Measurements from ENCODE around the gene ST6GALNAC3. TPM values are rescaled to one million over a fixed set of nuclear protein-coding genes. Genes with fewer than 3 reads are reported as not detected.

Gene ST6GALNAC3
- total RNA-seq, 2 donors from 2014 or later, result 2.5 to 5.7 TPM

GRCh38 chr1:76070538-76070937, 4.0 kb upstream of the ST6GALNAC3 start:
- Histone ChIP-seq H3K4me3 (no peak overlapping the region), H3K4me1 (peaks cover 3% of the 10 kb centered on the region), H3K9me3 (no peaks in the 10 kb centered on the region), H3K27me3 (no peaks in the 10 kb centered on the region), H3K36me3 (no peaks in the 10 kb centered on the region), H3K9ac (ENCODE audit: low read depth in 2 of 2, low read length in 2 of 2) (no peak overlapping the region), H3K27ac (no peak overlapping the region)
- TF ChIP-seq, protein P1, sequence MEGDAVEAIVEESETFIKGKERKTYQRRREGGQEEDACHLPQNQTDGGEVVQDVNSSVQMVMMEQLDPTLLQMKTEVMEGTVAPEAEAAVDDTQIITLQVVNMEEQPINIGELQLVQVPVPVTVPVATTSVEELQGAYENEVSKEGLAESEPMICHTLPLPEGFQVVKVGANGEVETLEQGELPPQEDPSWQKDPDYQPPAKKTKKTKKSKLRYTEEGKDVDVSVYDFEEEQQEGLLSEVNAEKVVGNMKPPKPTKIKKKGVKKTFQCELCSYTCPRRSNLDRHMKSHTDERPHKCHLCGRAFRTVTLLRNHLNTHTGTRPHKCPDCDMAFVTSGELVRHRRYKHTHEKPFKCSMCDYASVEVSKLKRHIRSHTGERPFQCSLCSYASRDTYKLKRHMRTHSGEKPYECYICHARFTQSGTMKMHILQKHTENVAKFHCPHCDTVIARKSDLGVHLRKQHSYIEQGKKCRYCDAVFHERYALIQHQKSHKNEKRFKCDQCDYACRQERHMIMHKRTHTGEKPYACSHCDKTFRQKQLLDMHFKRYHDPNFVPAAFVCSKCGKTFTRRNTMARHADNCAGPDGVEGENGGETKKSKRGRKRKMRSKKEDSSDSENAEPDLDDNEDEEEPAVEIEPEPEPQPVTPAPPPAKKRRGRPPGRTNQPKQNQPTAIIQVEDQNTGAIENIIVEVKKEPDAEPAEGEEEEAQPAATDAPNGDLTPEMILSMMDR (IDR thresholded peaks at IDR 0.05), result no peak
- DNase-seq, result no peak
- intact Hi-C loops (cut with DNase I), result no loop called here

GRCh38 chr1:76073481-76073880, 1.1 kb upstream of the ST6GALNAC3 start:
- peaks cover 3% of the 10 kb centered on the region for H3K4me1 ChIP-seq
- TF ChIP-seq, protein P1 (IDR thresholded peaks at IDR 0.05), result no peak
- H3K9ac ChIP-seq (ENCODE audit: low read depth in 2 of 2, low read length in 2 of 2), result no peak overlapping the region
- H3K9me3 ChIP-seq, result no peaks in the 10 kb centered on the region
- no peaks in the 10 kb centered on the region for H3K36me3 ChIP-seq
- H3K4me3 ChIP-seq, result no peak overlapping the region
- H3K27me3 ChIP-seq, result no peaks in the 10 kb centered on the region
- H3K27ac ChIP-seq, result no peak overlapping the region
- intact Hi-C loops (cut with DNase I), result no loop called here
- DNase-seq, result no peak

DNA sequence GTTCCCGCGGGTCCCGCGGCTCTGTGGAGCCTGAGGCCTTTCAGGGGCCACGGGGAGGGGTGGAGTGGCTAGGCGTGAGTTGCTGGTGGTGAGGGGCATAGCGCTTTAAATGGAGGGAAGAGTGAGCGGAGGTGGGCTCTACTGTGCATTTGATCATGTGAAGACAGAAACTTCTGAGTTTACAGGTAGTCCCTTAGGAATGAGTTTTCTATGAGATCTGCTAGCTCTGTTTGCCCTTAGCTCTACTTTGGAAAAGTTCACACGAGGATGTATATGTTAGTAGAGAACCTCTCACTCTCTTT, 593 bp downstream of the ST6GALNAC3 start:
- Histone ChIP-seq H3K27ac (peak overlapping the region; percentile 4), H3K4me3 (peak overlapping the region; percentile 75), H3K36me3 (no peaks in the 10 kb centered on the region), H3K4me1 (peaks cover 3% of the 10 kb centered on the region), H3K9me3 (no peaks in the 10 kb centered on the region), H3K27me3 (no peaks in the 10 kb centered on the region), H3K9ac (ENCODE audit: low read depth in 2 of 2, low read length in 2 of 2) (peak overlapping the region in 1 of 2 donors; percentile 76)
- TF ChIP-seq, protein P1 (IDR thresholded peaks at IDR 0.05), result no peak
- DNase-seq, result no peak
- intact Hi-C loops (cut with DNase I), result no loop called here

- H3K4me3 ChIP-seq, result no peak overlapping the region
- H3K9me3 ChIP-seq, result no peaks in the 10 kb centered on the region
- peaks cover 3% of the 10 kb centered on the region for H3K4me1 ChIP-seq
- no peaks in the 10 kb centered on the region for H3K27me3 ChIP-seq
- DNase-seq, result no peak
- H3K9ac ChIP-seq (ENCODE audit: low read depth in 2 of 2, low read length in 2 of 2), result no peak overlapping the region
- H3K36me3 ChIP-seq, result no peaks in the 10 kb centered on the region
- no peak overlapping the region for H3K27ac ChIP-seq
- TF ChIP-seq, protein P1 (IDR thresholded peaks at IDR 0.05), result no peak
- intact Hi-C loops (cut with DNase I), result no loop called here
These were observed 1.3 kb downstream of the ST6GALNAC3 start for GRCh38 chr1:76075877-76076276.

- Histone ChIP-seq H3K9me3 (no peaks in the 10 kb centered on the region), H3K4me3 (no peak overlapping the region), H3K27me3 (no peaks in the 10 kb centered on the region), H3K36me3 (no peaks in the 10 kb centered on the region), H3K4me1 (no peaks in the 10 kb centered on the region), H3K27ac (no peak overlapping the region), H3K9ac (ENCODE audit: low read depth in 2 of 2, low read length in 2 of 2) (no peak overlapping the region)
- DNase-seq, result no peak
- intact Hi-C loops (cut with DNase I), result no loop called here
- TF ChIP-seq, protein P1 (IDR thresholded peaks at IDR 0.05), result no peak
These were observed 5.1 kb downstream of the ST6GALNAC3 start for GRCh38 chr1:76079475-76080227.

Data from colonic mucosa (tissue), 4 donors.